A204.1 (cell line): ENCODE results near the gene LIMK1.
"Not testable (repeated sequence)": the region's sequence is repeated elsewhere in the genome, so short reads cannot be mapped to it uniquely, and the experiment has no call there.

ENCODE experiments used
- FAIRE-seq: peaks from 2 replicates; lab custom pipeline; 2012; peaks lifted over from hg19 to GRCh38; lab: Jason Lieb, UNC

Gene LIMK1

DNA sequence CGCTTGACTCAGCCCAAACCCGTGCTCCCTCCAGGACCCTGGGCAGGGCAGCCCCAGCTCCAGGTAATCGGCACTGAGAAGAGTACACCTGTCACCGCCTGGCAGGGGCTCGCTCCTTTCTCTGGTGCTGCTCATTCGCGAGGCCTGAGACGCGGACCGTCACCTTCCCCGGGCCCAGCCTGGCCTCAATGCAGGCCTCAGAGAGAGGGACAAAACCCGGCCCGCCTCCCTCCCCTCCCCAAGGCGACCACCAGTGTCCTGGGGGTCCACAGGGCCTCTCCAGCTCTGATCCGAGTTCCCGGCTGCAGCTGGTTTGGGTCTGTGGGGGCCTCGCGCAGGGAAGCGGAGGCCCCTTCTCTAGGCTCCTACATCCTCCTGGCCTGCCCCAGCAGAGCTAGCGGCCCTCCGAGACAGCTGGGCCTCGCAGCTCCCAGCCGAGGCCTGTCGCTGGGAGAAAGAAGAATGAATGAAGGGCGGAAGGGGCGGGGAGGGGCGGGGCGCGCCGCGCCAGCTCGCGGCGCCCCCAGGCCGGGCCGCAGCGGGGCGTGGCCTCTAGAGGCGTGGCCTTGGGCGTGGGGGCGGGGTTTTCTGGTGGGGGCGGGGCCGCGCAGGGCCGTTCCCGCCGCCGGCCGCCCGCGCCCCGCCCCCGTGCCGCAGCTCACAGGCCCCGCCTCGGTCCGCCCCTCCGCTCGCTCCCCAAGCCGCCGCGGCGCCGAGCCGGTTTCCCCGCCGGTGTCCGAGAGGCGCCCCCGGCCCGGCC lies at the start of gene LIMK1:
Gene LIMK1, plus strand, starts transcription at position 688 of the 760 bp plus-strand sequence. CDS start 187 bp downstream, outside the sequence.
- no peak for FAIRE-seq

- no peak for FAIRE-seq
Observed at GRCh38 chr7:74037609-74038008, 46.0 kb upstream of the LIMK1 start.

GRCh38 chr7:74038194-74038961 lies 45.2 kb upstream of the LIMK1 start:
- no peak for FAIRE-seq

- no peak for FAIRE-seq
Observed at GRCh38 chr7:74039337-74039736, 44.3 kb upstream of the LIMK1 start.

- FAIRE-seq = no peak
Observed at GRCh38 chr7:74040101-74040790, 43.4 kb upstream of the LIMK1 start.

GRCh38 chr7:74040791-74041520 lies 42.6 kb upstream of the LIMK1 start:
- no peak for FAIRE-seq

- no peak for FAIRE-seq
Observed at GRCh38 chr7:74042746-74043522, 40.7 kb upstream of the LIMK1 start.

GRCh38 chr7:74043523-74043951 lies 40.1 kb upstream of the LIMK1 start:
- FAIRE-seq = no peak

DNA sequence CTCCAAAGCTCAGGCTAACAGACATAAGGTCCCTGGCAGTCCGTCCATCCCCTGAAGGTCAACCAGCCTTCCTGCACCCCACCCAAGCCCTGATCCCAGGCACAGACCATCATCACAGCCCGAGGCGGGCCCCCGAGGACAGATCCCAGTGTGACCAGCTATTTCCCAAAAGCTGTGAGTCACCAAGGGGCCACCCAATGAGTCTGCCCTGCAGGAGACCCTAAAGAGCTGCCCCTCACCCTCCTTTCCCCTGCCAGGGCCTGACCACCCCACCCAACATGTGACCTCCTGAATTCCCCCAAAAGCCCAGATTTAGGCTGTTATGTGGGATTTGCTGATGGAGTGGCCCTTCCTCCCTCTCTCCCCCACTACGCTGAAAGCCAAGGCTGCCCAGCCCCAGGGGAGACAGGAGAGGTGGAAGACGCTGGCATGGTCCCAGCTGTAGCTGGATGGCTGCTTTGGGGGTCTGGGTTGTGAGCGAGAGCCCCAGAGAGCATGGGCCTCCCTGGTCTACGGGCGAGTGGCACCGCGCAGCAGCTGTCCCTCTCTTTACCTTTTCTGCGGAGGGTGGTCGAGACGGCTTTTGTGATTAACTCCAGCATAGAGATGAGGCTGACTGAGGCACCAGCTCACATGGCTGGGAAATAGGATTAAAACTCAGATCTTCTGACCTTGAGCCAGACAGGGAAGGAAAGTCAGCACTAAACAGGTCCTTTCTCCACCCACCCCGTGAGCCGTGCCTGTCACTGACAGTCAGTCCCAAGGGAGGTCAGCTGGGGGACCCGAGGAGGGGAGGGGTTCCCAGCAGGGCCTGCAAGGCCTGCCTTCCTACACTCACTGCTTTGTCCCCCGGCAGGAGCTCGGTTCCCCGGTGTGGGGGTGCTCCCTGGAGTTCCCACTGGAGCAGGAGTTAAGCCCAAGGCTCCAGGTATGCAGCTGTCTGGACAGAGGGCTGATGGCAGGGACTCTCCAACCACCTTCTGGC lies 38.9 kb upstream of the LIMK1 start:
- FAIRE-seq = no peak

DNA sequence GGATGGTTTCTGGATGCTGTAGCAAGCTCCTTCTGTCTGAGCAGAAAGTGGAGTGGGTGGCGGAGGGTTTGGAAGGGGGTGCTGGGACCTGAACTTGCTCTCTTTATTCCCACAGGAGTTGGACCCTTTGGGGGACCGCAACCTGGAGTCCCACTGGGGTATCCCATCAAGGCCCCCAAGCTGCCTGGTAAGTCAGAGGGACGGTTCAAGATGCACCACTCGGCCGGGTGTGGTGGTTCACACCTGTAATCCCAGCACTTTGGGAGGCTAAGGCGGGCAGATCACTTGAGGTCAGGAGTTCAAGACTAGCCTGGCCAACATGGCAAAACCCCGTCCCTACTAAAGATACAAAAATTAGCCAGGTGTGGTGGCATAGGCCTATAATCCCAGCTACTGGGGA lies 37.0 kb upstream of the LIMK1 start:
- FAIRE-seq = not testable (repeated sequence)

GRCh38 chr7:74047804-74048380 lies 35.7 kb upstream of the LIMK1 start:
- FAIRE-seq = no peak

DNA sequence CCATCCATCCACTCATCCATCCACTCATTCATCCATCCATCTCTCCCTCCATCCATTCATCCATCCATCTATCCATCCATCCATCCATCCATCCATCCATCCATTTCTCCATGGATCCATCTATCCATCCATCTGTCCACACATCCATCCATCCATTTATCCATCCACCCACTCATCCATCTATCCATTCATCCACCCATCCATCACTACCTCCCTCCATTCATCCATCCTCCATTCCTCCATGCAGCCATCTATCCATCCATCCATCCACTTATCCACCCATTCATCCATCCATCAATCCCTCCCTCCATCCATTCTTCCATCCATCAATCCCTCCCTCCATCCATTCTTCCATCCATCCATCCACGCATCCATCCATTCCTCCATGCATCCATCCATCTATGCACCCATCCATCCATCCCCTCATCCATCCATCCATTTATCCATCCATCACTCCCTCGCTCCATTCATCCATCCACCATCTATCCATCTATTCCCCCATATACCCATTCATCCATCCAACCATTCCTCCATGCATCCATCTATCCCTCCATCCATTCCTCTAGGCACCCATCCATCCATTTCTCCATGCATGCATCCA lies 34.5 kb upstream of the LIMK1 start:
- FAIRE-seq = no peak

DNA sequence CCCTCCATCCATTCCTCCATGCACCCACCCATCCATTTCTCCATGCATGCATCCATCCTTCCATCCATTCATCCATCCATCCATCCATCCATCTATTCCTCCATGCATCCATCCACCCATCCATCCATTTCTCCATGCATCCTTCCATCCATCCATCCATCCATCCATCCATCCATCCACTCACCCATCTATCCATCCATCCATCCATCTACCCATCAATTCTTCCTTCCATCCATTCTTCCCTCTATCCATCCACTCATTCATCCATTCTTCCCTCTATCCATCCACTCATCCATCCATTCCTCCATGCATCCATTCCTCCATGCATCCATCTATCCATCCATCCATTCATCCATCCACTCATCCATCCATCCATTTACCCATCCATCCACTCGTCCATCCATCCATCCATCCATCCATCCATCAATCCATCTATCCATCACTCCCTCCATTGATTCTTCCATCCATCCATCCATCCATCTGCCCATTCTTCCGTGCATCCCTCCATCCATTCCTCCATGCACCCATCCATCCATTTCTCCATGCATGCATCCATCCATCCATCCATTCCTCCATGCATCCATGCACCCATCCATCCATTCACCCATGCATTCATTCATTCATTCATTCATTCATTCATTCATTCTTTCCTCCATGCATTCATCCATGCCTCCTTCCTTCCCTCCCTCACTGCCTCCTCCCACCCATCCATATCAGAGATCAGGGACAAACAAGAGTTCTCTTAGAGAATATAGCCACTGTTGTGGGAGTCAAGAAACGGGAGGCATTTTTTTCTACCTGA lies 33.4 kb upstream of the LIMK1 start:
- FAIRE-seq = no peak

GRCh38 chr7:74051193-74051592 lies 32.4 kb upstream of the LIMK1 start:
- FAIRE-seq = no peak

DNA sequence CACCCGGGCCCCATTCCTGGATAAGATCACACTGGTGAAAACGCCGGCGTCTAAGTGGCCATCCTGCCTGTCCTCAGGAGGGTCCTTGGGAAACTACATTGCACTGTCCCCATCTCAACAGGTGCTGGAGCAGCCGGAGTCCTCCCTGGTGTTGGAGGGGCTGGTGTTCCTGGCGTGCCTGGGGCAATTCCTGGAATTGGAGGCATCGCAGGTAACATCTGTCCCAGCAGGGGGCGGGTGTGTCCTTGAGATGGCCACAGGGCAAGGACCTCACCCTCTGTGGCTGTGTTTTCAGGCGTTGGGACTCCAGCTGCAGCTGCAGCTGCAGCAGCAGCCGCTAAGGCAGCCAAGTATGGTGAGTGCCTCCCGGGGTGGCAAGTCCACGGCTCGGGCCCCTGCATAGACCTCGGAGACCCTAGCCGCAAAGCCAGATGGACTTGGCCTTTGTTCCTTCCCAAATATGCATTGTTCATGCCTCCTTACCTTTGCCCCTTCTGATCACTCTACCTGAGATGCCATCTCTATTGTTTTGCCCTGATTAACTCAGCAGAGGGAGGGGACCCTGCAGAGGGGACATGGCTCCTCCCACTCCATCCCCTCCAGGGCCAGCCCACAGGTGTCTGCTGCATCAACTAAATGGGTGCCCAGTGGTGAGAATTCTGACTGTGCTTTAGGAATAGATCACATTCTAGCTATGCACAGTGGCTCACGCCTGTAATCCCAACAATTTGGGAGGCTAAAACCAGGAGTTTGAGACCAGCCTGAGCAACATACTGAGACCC lies 31.8 kb upstream of the LIMK1 start:
- FAIRE-seq = no peak

GRCh38 chr7:74052628-74053027 lies 31.0 kb upstream of the LIMK1 start:
- no peak for FAIRE-seq

GRCh38 chr7:74053589-74054186 lies 29.9 kb upstream of the LIMK1 start:
- FAIRE-seq = no peak
